SK-N-SH treated with all-trans-retinoic acid at 6 μM for 48 hours (cell line): ENCODE measurements around the gene FOXJ2.

Experiments
- ESRRG ChIP-seq: fragments of 250-450 bp; sonication (Bioruptor Pico); IDR thresholded peaks from 2 replicates; pipeline ENCODE4 v1.6.1; 2021; ENCODE audit warnings: mild to moderate bottlenecking
- SNAI2 ChIP-seq: fragments of 250-450 bp; sonication (Bioruptor Pico); IDR thresholded peaks from 2 replicates; pipeline ENCODE4 v1.5.0; 2020; ENCODE audit warnings: mild to moderate bottlenecking, moderate library complexity
- ZC3H10 ChIP-seq: fragments of 250-450 bp; sonication (Bioruptor Pico); IDR thresholded peaks from 2 replicates; pipeline ENCODE4 v1.5.1; 2021; ENCODE audit warnings: mild to moderate bottlenecking, moderate library complexity
- ZFP30 ChIP-seq: fragments of 450-650 bp; formaldehyde crosslinking; IDR thresholded peaks from 2 replicates; pipeline ENCODE4 v1.5.0; 2022; ENCODE audit warnings: mild to moderate bottlenecking, moderate library complexity

DNA sequence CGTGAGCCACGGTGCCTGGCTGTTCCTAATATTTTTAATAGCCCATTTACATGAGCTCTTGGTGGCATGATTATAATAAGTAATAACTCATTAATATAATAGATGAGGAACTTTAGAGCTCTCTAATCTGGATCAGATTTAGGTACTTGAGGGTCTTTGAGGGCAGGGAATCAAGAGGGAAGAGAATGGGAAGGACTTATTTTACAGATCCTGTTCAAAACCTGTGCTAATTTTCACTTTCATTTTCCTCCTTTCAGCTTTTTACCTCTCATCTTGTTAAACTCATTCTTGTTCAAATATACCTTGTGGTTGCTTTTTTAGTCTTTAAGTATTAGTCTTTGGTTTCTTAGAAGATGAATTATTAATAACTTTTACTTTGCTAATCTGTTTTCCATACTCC is 55.1 kb downstream of the FOXJ2 start:
- no peak for TF ChIP-seq SNAI2 (CRISPR knock-in tag)
- TF ChIP-seq ZFP30 (CRISPR knock-in tag), result no peak
- no peak for TF ChIP-seq ZC3H10 (CRISPR knock-in tag)
- TF ChIP-seq ESRRG (CRISPR knock-in tag), result no peak
